Neural cell (in vitro differentiated cells): ENCODE data around the gene GABRG3.

Experiments
- CTCF ChIP-seq: fragments of 450-650 bp; IDR thresholded peaks from 2 replicates; pipeline ENCODE4 v1.5.1; 2014; ENCODE audit warnings: antibody characterized with exemption, mild to moderate bottlenecking, moderate library complexity; ENCODE audit not compliant: poor library complexity, severe bottlenecking
- EP300 ChIP-seq: fragments of 450-650 bp; conservative IDR thresholded peaks from 2 replicates; pipeline ENCODE4 v1.6.1; 2014; ENCODE audit warnings: antibody characterized with exemption, mild to moderate bottlenecking, moderate library complexity; ENCODE audit not compliant: poor library complexity, severe bottlenecking
- EZH2 ChIP-seq: fragments of 200-600, 300-800 bp; shearing (Covaris generic), sonication (generic); IDR thresholded peaks from 2 replicates; pipeline ENCODE4 v1.6.1; 2014; ENCODE audit warnings: antibody characterized with exemption, low read length, borderline replicate concordance, mild to moderate bottlenecking; ENCODE audit not compliant: insufficient read depth, poor library complexity, severe bottlenecking
- POLR2AphosphoS5 ChIP-seq: IDR thresholded peaks from 2 replicates; pipeline ENCODE4 v1.6.1; 2012
- RAD21 ChIP-seq: fragments of 450-650 bp; conservative IDR thresholded peaks from 2 replicates; pipeline ENCODE4 v1.6.1; 2014; ENCODE audit warnings: antibody characterized with exemption, mild to moderate bottlenecking, moderate library complexity
- REST ChIP-seq: IDR thresholded peaks from 2 replicates; pipeline ENCODE4 v1.6.1; 2012; ENCODE audit warnings: borderline replicate concordance
- SMC3 ChIP-seq: fragments of 450-650 bp; conservative IDR thresholded peaks from 2 replicates; pipeline ENCODE4 v1.6.1; 2014; ENCODE audit warnings: antibody characterized with exemption, mild to moderate bottlenecking, moderate library complexity; ENCODE audit not compliant: poor library complexity

GRCh38 chr15:27412415-27412814 is 441.4 kb downstream of the GABRG3 start:
- TF ChIP-seq CTCF = no peak
- TF ChIP-seq EZH2 = no peak
- no peak for TF ChIP-seq RAD21
- TF ChIP-seq POLR2AphosphoS5 = no peak
- no peak for TF ChIP-seq SMC3
- TF ChIP-seq EP300 = no peak
- no peak for TF ChIP-seq REST
